WI38 (cell line): ENCODE results near the gene CSF1R.

Experiments
- H3K4me3 ChIP-seq: 2 replicates; pipeline ENCODE4 v1.5.1; 2011; ENCODE audit warnings: low read depth, mild to moderate bottlenecking, control low read depth, low read length
- CTCF ChIP-seq: IDR thresholded peaks from 2 replicates; pipeline ENCODE4 v1.5.1; 2012; ENCODE audit warnings: low read depth, mild to moderate bottlenecking, control low read depth, low read length

CSF1R gene

GRCh38 chr5:150131461-150131860 is 45.1 kb upstream of the CSF1R start:
- no peak for TF ChIP-seq CTCF
- H3K4me3 ChIP-seq, result no peak overlapping the region

- H3K4me3 ChIP-seq, result no peak overlapping the region
- no peak for TF ChIP-seq CTCF
Observed at GRCh38 chr5:150130493-150130922, 44.2 kb upstream of the CSF1R start.

- TF ChIP-seq CTCF, result peak; percentile 91
Observed at GRCh38 chr5:150129813-150130492, 43.6 kb upstream of the CSF1R start.

GRCh38 chr5:150129454-150129812 is 43.1 kb upstream of the CSF1R start:
- no peak overlapping the region for H3K4me3 ChIP-seq
- TF ChIP-seq CTCF, result no peak

More at GRCh38 chr5:150129813-150130492, 43.6 kb upstream of the CSF1R start:
- H3K4me3 ChIP-seq, result no peak overlapping the region

- no peak overlapping the region for H3K4me3 ChIP-seq
- no peak for TF ChIP-seq CTCF
Observed at GRCh38 chr5:150126921-150127265, 40.5 kb upstream of the CSF1R start.

- no peak for TF ChIP-seq CTCF
Observed at GRCh38 chr5:150126199-150126920, 40.0 kb upstream of the CSF1R start.

GRCh38 chr5:150125334-150125733 is 39.0 kb upstream of the CSF1R start:
- no peak for TF ChIP-seq CTCF

More at GRCh38 chr5:150126199-150126920, 40.0 kb upstream of the CSF1R start:
- no peak overlapping the region for H3K4me3 ChIP-seq

More at GRCh38 chr5:150125334-150125733, 39.0 kb upstream of the CSF1R start:
- no peak overlapping the region for H3K4me3 ChIP-seq
